ENCODE data around the gene PUM1.

DNA sequence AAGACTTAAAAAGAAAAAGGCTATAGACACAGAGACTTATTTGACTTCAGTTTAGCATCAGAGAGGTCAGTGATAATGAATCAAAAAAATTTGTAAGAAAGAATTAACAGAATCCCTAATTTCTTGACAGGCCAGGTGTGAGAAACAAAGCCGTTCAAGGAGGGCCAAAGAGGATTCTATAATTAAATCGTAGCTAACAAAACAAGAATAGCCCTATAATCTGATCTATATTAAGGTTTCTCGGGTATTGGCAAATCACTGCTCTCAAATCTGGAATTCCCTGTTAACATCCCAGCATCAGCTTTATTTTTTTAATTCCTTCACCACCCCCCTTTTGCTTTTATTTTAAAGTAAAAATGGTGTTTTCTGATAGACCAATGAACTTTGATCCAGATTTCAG, 60.3 kb downstream of the PUM1 start:
- TF ChIP-seq CTCF (IDR thresholded peaks at IDR 0.05) (no peak), POLR2A (IDR thresholded peaks at IDR 0.05) (no peak)

Data from thyroid gland (tissue), 4 donors.